ENCODE results near the gene ZNF296. TPM values are rescaled to one million over a fixed set of nuclear protein-coding genes. Genes with fewer than 3 reads are reported as not detected.

ZNF296 gene
- total and polyA plus RNA-seq, 7 experiments from 2014 or later = 0.57 to 3.6 (median 1.2) TPM

DNA sequence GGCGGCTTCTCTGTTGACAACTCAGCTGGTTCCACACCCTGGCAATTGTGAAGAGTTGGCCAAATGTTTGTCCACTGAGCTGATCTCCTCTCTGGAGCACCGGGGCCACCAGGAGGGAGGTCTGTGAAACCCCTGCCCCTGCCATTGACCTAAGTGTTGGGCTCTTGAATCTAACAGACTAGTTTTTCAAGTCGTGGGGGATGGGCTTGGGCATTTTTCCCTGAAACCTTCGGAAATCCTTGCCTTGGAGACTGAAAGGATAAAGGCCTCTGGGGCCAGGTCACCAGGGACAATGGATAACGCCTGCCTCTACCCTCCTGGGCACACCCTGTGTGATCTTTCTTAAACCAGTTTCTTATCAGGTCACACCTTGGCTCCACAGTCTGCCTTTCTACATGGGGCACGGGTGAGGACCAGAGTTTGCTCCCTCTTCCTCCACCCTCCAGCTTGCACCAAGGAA is 3.7 kb upstream of the ZNF296 start:
- peak overlapping the region in 8 of 9 donors; percentile 52 to 94 (median 84) for H3K27ac Mint-ChIP-seq
- no peaks in the 10 kb centered on the region for H3K9me3 Mint-ChIP-seq
- intact Hi-C loops (cut with micrococcal nuclease) = loop anchor here (1.0 to 5.0 kb wide), 4 partner anchors 12 to 98 kb away; partner anchors contain the start of genes BLOC1S3 (in 2 of the 2), RELB (in 2 of the 2) and TRAPPC6A (in 2 of the 2)
- ChIA-PET CTCF (interaction anchor here (0.7 kb wide), 1 partner anchor 21 kb away, joined by 8 read pairs; no protein-coding TSS in a partner anchor), POLR2A (interaction anchor here (1.0 to 2.4 kb wide), 3 partner anchors 12 to 92 kb away, joined by 3 to 21 read pairs (median 5); partner anchors contain the start of gene PPP1R37)
- H3K36me3 ChIP-seq (ENCODE audit: control insufficient read depth in 2 of 3, insufficient read depth in 3 of 3, low read length in 3 of 3) = peaks cover 0 to 20% (median 0%) of the 10 kb centered on the region in 3 experiments
- ATAC-seq (no peak), DNase-seq (no peak)
- peaks cover 7 to 10% (median 10%) of the 10 kb centered on the region in 5 donors for H3K36me3 Mint-ChIP-seq
- peak overlapping the region; percentile 86 for H3K27ac ChIP-seq (ENCODE audit: low read depth, low read length)
- no peaks in the 10 kb centered on the region for H3K27me3 Mint-ChIP-seq
- peak overlapping the region; percentile 87 to 99 (median 94) for H3K4me3 Mint-ChIP-seq
- peaks cover 32 to 53% (median 48%) of the 10 kb centered on the region in 7 donors for H3K4me1 Mint-ChIP-seq
- peaks cover 20 to 31% of the 10 kb centered on the region in 2 donors for H3K4me1 ChIP-seq (ENCODE audit: control insufficient read depth in 2 of 2, insufficient read depth in 2 of 2, low read length in 2 of 2)
- H3K27me3 ChIP-seq (ENCODE audit: control insufficient read depth in 2 of 2, insufficient read depth in 2 of 2, low read length in 2 of 2) = no peaks in the 10 kb centered on the region
- H3K4me3 ChIP-seq (ENCODE audit: low read length) = peak overlapping the region; percentile 99
- H3K9me3 ChIP-seq (ENCODE audit: control insufficient read depth in 2 of 3, low read length in 3 of 3) = no peaks in the 10 kb centered on the region

DNA sequence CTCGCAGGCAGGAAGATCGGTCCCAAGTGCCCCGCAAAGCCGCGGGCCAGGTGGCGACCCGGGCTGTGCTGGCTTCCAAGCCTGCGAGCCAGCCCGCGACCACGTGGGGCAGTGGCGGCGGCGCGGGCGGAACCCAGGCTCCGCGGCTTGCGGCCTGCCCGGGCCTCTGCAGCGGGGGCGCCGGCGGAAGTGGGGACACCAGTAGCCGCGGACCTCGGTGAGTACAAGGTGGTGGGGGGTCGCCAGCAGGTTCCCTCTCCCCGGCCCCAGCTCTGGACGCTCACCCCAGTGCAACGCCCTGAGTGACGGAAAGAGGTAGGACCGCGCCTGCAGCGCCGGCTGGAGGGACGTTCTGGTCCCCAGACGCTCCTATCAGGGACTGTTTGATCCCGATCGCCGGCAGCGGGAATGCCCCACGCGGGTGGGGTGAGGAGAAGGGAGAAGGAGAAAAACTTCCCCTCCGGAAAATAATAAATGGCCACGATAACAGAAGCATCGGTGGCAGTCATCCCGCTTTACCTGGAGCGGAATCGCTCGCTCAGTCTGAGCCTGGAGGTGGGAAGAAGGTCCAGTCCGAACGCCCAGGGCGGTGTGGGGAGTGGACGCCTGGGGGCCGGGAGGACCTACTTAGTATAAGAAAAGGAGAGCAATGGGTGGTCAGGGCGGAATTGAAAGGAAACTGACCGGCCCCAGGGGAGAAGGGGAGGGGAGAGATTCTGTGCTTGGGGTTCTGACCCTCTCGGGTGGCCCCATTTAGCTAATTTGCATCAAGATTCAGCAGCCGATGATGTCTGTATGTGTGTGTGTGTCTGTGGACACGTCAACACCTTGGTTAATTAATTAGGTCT is 3.0 kb upstream of the ZNF296 start, which contains the start of gene GEMIN7:
Gene GEMIN7 (plus strand): TSS at position 198 of the 848 bp plus-strand sequence. CDS start 10,855 bp downstream, outside the sequence.
- H3K36me3 Mint-ChIP-seq = peaks cover 7 to 10% (median 10%) of the 10 kb centered on the region in 5 donors
- Histone ChIP-seq H3K9me3 (ENCODE audit: control insufficient read depth in 2 of 3, low read length in 3 of 3) (no peaks in the 10 kb centered on the region), H3K36me3 (ENCODE audit: control insufficient read depth in 2 of 3, insufficient read depth in 3 of 3, low read length in 3 of 3) (peaks cover 0 to 18% (median 0%) of the 10 kb centered on the region in 3 experiments), H3K27ac (ENCODE audit: low read depth, low read length) (peak within 1 kb of the TSS; percentile 86), H3K27me3 (ENCODE audit: control insufficient read depth in 2 of 2, insufficient read depth in 2 of 2, low read length in 2 of 2) (no peaks in the 10 kb centered on the region), H3K4me3 (ENCODE audit: low read length) (peak within 1 kb of the TSS; percentile 99), H3K4me1 (ENCODE audit: control insufficient read depth in 2 of 2, insufficient read depth in 2 of 2, low read length in 2 of 2) (peaks cover 22 to 31% of the 10 kb centered on the region in 2 donors)
- peak within 1 kb of the TSS; percentile 87 to 99 (median 94) for H3K4me3 Mint-ChIP-seq
- ChIA-PET CTCF (interaction anchor here (0.7 kb wide), 1 partner anchor 20 kb away, joined by 8 read pairs; no protein-coding TSS in a partner anchor), POLR2A (interaction anchor here (1.0 to 2.4 kb wide), 7 partner anchors 8 to 98 kb away, joined by 3 to 21 read pairs (median 6); partner anchors contain the start of genes CLASRP, PPP1R37 and TRAPPC6A)
- peaks cover 32 to 53% (median 48%) of the 10 kb centered on the region in 7 donors for H3K4me1 Mint-ChIP-seq
- peak within 1 kb of the TSS; percentile 79 to 94 (median 84) for H3K27ac Mint-ChIP-seq
- peak; percentile 60 to 90 (median 75) for DNase-seq
- no peaks in the 10 kb centered on the region for H3K27me3 Mint-ChIP-seq
- H3K9me3 Mint-ChIP-seq = no peaks in the 10 kb centered on the region
- intact Hi-C loops (cut with micrococcal nuclease) = loop anchor here (1.0 to 5.0 kb wide), 4 partner anchors 13 to 99 kb away; partner anchors contain the start of genes BLOC1S3 (in 2 of the 2), RELB (in 2 of the 2) and TRAPPC6A (in 2 of the 2)
- peak; percentile 76 for ATAC-seq

DNA sequence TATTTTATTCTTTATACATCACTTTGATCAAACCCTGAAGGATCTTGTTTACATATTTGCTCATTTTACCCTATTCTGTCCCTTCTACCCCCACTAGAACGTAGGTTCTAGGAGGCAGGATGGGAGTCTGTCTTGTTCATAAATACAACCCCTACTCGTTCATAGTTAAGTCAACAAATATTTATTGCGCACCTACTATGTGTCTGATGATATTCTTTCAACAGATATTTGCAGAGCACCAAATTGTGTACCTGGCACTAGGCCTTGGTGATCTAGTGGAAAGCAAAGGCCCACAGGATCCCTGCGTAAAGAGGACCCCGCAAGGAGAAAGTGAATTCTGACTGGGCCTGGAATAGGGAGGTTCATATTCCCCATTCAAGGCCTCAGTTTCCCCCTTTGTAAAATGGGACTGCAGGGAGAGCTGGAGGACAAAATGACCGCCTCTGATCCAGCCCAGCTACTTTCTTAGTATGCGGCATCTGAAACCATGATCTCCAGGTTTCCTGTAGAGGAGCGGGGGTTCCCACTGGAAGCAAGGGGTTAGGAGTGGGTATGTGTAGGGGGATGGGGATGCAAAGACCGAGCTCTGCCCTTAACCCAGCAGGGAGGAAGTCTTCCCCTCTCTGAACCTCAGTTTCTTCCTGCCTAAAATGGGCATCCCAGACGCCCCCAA is 2.2 kb upstream of the ZNF296 start:
- DNase-seq (no peak), ATAC-seq (no peak)
- Mint-ChIP-seq H3K9me3 (no peaks in the 10 kb centered on the region), H3K27me3 (no peaks in the 10 kb centered on the region), H3K36me3 (peaks cover 7 to 10% (median 10%) of the 10 kb centered on the region in 5 donors), H3K4me1 (peaks cover 32 to 53% (median 48%) of the 10 kb centered on the region in 7 donors), H3K4me3 (peak overlapping the region; percentile 87 to 99 (median 94)), H3K27ac (peak overlapping the region in 8 of 9 donors; percentile 28 to 85 (median 67))
- no peaks in the 10 kb centered on the region for H3K9me3 ChIP-seq (ENCODE audit: control insufficient read depth in 2 of 3, low read length in 3 of 3)
- peak overlapping the region; percentile 99 for H3K4me3 ChIP-seq (ENCODE audit: low read length)
- H3K27me3 ChIP-seq (ENCODE audit: control insufficient read depth in 2 of 2, insufficient read depth in 2 of 2, low read length in 2 of 2) = no peaks in the 10 kb centered on the region
- peaks cover 22 to 31% of the 10 kb centered on the region in 2 donors for H3K4me1 ChIP-seq (ENCODE audit: control insufficient read depth in 2 of 2, insufficient read depth in 2 of 2, low read length in 2 of 2)
- intact Hi-C loops (cut with micrococcal nuclease) = loop anchor here (1.0 to 5.0 kb wide), 4 partner anchors 14 to 100 kb away; partner anchors contain the start of genes BLOC1S3 (in 2 of the 2), RELB (in 2 of the 2) and TRAPPC6A (in 2 of the 2)
- H3K36me3 ChIP-seq (ENCODE audit: control insufficient read depth in 2 of 3, insufficient read depth in 3 of 3, low read length in 3 of 3) = peaks cover 0 to 18% (median 0%) of the 10 kb centered on the region in 3 experiments
- CTCF ChIA-PET = no interaction called here
- peak overlapping the region; percentile 86 for H3K27ac ChIP-seq (ENCODE audit: low read depth, low read length)
- POLR2A ChIA-PET = interaction anchor here (1.4 to 2.4 kb wide), 5 partner anchors 9 to 99 kb away, joined by 3 to 21 read pairs (median 7); partner anchors contain the start of genes CLASRP, PPP1R37 and TRAPPC6A

DNA sequence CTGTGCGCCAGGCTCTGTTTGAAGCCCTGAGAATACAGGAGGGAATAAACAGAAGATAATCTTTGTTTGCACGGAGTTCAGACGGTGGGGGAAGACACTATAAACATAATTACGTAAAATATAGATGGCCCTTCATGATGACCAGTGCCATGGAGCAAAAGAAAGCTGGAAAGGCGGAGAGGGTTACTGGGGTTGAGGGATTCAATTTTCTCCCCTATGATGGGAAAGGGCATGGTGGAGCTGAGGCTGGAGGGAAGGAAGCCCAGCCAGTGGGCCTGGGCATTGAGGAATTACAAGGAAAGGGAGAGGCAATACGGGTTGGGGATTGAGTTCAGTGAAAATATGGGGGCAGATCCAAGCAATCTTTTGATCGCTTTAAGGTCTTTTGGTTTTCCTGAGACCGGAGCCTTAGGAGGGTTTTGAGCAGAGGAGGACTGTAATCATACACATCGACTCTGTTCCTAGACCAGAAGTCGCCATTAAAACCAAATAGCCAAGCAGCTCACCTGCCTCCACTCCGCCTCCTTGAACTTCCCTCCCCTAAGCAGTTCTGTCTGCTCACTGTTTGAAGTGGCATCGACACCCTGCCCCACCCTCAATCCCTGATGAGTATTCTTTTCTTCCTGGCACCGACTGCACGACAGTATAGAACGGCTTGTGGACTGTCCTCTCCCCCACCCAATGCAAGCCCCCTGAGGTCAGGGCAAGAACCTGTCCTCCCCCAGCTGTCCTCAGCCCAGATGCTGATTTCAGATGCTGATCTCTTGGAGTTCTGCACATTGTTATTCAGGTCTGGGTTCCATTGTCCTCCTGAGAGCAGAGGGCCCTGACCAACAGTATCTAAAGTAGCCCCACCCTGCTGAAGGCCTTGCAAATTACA is 813 bp upstream of the ZNF296 start:
- Histone ChIP-seq H3K9me3 (ENCODE audit: control insufficient read depth in 2 of 3, low read length in 3 of 3) (no peaks in the 10 kb centered on the region), H3K36me3 (ENCODE audit: control insufficient read depth in 2 of 3, insufficient read depth in 3 of 3, low read length in 3 of 3) (peaks cover 0 to 14% (median 0%) of the 10 kb centered on the region in 3 experiments), H3K4me3 (ENCODE audit: low read length) (peak overlapping the region; percentile 58), H3K27me3 (ENCODE audit: control insufficient read depth in 2 of 2, insufficient read depth in 2 of 2, low read length in 2 of 2) (no peaks in the 10 kb centered on the region), H3K27ac (ENCODE audit: low read depth, low read length) (no peak overlapping the region), H3K4me1 (ENCODE audit: control insufficient read depth in 2 of 2, insufficient read depth in 2 of 2, low read length in 2 of 2) (peaks cover 22 to 31% of the 10 kb centered on the region in 2 donors)
- POLR2A ChIA-PET = interaction anchor here (1.4 to 1.6 kb wide), 2 partner anchors 15 to 37 kb away, joined by 4 to 13 read pairs; partner anchors contain the start of gene PPP1R37
- Mint-ChIP-seq H3K27me3 (no peaks in the 10 kb centered on the region), H3K36me3 (peaks cover 5 to 7% (median 7%) of the 10 kb centered on the region in 5 donors), H3K4me1 (peaks cover 29 to 49% (median 43%) of the 10 kb centered on the region in 7 donors), H3K4me3 (peak overlapping the region; percentile 55 to 86 (median 74)), H3K27ac (peak overlapping the region in 8 of 9 donors; percentile 19 to 95 (median 65)), H3K9me3 (no peaks in the 10 kb centered on the region)
- no peak for DNase-seq
- intact Hi-C loops (cut with micrococcal nuclease) = loop anchor here (1.0 to 5.0 kb wide), 4 partner anchors 18 to 100 kb away; partner anchors contain the start of genes CLASRP (in 2 of the 2), RELB (in 2 of the 2), BLOC1S3 (in 1 of the 2) and TRAPPC6A (in 1 of the 2)
- ATAC-seq = no peak
- CTCF ChIA-PET = no interaction called here

DNA sequence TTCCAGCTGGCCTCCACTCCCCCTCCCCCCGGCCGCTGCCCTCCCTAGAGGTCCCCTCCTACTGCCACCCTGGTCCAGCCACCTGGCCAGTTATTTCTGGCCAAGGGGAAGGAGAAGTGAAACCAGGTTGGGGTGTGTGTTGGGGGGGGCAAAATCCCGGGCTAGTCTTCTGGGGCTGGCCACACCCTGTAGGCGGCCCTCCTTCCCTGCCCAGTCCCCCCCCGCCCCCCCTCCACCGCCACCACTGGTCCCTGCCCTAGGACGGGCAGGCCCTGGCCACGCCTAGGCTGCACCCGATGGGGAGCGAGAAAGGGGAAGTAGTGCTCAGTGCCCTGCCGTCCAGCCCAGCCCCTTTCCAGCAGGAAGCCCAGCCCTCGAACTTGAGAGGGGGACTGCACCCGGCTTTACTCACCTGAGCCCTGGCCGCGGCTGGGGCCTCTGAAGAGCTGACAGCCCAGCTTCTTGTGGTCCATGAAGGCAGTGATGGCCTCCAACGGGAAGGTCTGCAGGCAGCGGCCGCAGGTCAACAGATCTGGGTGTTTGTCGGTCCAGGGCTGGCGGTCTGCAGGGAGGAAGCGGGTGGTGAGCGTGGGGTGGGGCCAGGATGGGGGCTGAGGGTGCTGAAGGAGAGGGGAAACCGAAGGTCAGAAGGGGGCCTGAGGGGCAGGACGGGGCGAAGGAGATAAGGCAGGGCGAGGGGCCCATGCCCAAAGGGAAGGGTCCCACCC is 813 bp downstream of the ZNF296 start:
- Histone ChIP-seq H3K27ac (ENCODE audit: low read depth, low read length) (peak overlapping the region; percentile 38), H3K4me1 (ENCODE audit: control insufficient read depth in 2 of 2, insufficient read depth in 2 of 2, low read length in 2 of 2) (peaks cover 22 to 31% of the 10 kb centered on the region in 2 donors), H3K9me3 (ENCODE audit: control insufficient read depth in 2 of 3, low read length in 3 of 3) (no peaks in the 10 kb centered on the region), H3K36me3 (ENCODE audit: control insufficient read depth in 2 of 3, insufficient read depth in 3 of 3, low read length in 3 of 3) (peaks cover 0 to 24% (median 0%) of the 10 kb centered on the region in 3 experiments), H3K27me3 (ENCODE audit: control insufficient read depth in 2 of 2, insufficient read depth in 2 of 2, low read length in 2 of 2) (no peaks in the 10 kb centered on the region), H3K4me3 (ENCODE audit: low read length) (peak overlapping the region; percentile 58)
- Mint-ChIP-seq H3K27me3 (no peaks in the 10 kb centered on the region), H3K9me3 (no peaks in the 10 kb centered on the region), H3K36me3 (peaks cover 0 to 2% (median 0%) of the 10 kb centered on the region in 5 donors), H3K4me3 (peak overlapping the region; percentile 50 to 86 (median 76)), H3K27ac (peak overlapping the region in 4 of 9 donors; percentile 5 to 74 (median 12)), H3K4me1 (peaks cover 21 to 35% (median 31%) of the 10 kb centered on the region in 7 donors)
- POLR2A ChIA-PET = interaction anchor here (0.5 to 1.3 kb wide), 3 partner anchors 16 to 1321 kb away, joined by 3 to 6 read pairs (median 4); partner anchors contain the start of gene SMG9
- intact Hi-C loops (cut with micrococcal nuclease) = loop anchor here (1.0 to 5.0 kb wide), 4 partner anchors 16 to 102 kb away; partner anchors contain the start of genes CLASRP (in 2 of the 2), RELB (in 2 of the 2), BLOC1S3 (in 1 of the 2) and TRAPPC6A (in 1 of the 2)
- DNase-seq = peak in 3 of 9 donors; percentile 30 to 38 (median 32)
- ATAC-seq = peak; percentile 72
- CTCF ChIA-PET = interaction anchor here (1.1 kb wide), 1 partner anchor 16 kb away, joined by 3 read pairs; no protein-coding TSS in a partner anchor

All from naive thymus-derived CD4-positive, alpha-beta T cell (primary cell).